ENCODE results near the gene MLN. TPM values are rescaled to one million over a fixed set of nuclear protein-coding genes. Genes with fewer than 3 reads are reported as not detected.

Gene MLN
- total RNA-seq, 1 donor = not detected

DNA sequence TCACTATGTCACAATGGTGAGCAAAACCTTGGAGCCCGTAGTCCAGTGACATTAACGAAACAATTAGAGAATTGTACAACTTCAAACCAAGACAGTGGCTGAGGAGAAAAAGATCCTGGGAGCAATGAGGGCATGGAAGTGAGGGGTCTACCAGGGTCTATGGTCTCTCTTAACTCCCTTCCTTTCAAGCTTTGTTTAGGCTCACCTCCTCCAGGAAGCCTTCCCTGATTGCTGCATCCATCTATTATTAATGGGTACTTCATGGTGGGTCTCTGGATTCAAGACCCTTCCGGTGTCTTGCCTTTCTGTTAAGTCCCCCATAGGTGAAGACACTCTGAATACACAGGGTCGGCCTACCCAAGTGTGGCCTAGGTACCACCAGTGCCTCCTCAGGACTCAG, 38.1 kb upstream of the MLN start:
- TF ChIP-seq, protein P1, sequence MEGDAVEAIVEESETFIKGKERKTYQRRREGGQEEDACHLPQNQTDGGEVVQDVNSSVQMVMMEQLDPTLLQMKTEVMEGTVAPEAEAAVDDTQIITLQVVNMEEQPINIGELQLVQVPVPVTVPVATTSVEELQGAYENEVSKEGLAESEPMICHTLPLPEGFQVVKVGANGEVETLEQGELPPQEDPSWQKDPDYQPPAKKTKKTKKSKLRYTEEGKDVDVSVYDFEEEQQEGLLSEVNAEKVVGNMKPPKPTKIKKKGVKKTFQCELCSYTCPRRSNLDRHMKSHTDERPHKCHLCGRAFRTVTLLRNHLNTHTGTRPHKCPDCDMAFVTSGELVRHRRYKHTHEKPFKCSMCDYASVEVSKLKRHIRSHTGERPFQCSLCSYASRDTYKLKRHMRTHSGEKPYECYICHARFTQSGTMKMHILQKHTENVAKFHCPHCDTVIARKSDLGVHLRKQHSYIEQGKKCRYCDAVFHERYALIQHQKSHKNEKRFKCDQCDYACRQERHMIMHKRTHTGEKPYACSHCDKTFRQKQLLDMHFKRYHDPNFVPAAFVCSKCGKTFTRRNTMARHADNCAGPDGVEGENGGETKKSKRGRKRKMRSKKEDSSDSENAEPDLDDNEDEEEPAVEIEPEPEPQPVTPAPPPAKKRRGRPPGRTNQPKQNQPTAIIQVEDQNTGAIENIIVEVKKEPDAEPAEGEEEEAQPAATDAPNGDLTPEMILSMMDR (IDR thresholded peaks at IDR 0.05; ENCODE audit: insufficient read depth, low read depth, low read length) = no peak
- no peak overlapping the region for H3K4me3 ChIP-seq (ENCODE audit: low read depth, low read length)
- no peak for DNase-seq (ENCODE audit: low read depth)

DNA sequence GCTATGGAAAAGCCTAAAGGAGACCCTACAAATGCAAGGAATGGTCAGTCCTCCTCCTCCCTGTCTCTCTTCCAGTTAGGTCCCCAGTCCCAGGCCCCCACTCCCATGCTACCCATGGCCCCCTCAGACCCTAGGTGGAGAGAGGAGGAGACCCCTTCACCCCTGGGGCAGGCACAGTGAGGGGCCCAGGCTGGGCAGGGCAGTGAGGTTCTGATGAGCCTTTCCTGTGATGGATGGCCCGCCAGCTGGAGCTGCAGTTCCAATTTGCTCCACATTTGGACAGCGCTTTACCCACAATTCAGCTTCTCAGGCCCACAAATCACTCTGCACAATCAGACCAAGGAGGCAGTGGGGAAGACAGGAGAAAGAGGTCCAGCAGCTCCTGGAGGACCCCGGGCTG, 37.3 kb upstream of the MLN start:
- no peak overlapping the region for H3K4me3 ChIP-seq (ENCODE audit: low read depth, low read length)
- TF ChIP-seq, protein P1 (IDR thresholded peaks at IDR 0.05; ENCODE audit: insufficient read depth, low read depth, low read length) = no peak
- no peak for DNase-seq (ENCODE audit: low read depth)

DNA sequence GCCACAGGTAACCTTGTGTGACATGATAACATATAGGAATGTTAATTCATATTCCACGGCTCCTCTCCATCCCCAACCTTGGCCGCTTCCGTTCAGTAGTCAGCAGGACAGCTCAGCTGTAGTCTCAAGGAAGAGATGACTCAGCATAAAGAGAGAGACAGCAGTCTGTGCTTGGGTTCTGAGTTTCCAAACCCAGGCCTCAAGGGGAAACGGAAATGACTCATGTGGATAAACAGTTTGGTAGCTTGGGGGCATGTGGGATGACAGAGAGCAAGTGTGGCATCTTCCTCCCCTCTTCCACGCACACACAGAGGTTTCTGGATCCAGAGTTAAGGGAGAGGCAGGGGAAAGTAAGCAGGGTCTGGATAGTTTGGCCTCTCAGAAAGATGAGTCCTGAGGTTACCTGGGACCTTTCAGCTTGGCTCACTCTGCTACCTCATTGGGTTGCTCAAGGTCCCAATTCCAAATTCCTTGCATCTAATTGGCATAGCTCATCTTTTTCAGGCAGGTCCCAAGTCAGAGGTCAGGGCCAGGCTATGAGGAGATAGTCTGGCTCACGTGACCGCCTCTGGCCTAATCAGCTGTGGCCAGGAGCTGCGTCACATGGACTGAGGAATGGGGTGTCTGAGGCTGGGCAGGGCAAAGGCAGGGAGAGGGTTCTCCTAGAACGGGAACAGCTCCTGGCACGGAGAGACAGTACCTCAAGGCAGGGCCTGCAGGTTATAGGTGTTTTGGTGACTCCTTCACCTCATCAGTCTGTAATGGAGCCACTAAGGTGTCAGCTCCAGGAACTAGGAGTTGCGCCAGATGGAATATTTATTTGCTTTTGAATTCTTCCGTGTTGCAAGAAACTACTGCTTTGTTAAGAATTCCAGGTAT, 36.5 kb upstream of the MLN start:
- TF ChIP-seq, protein P1 (IDR thresholded peaks at IDR 0.05; ENCODE audit: insufficient read depth, low read depth, low read length) = no peak
- peak; percentile 96 for DNase-seq (ENCODE audit: low read depth)
- no peak overlapping the region for H3K4me3 ChIP-seq (ENCODE audit: low read depth, low read length)

DNA sequence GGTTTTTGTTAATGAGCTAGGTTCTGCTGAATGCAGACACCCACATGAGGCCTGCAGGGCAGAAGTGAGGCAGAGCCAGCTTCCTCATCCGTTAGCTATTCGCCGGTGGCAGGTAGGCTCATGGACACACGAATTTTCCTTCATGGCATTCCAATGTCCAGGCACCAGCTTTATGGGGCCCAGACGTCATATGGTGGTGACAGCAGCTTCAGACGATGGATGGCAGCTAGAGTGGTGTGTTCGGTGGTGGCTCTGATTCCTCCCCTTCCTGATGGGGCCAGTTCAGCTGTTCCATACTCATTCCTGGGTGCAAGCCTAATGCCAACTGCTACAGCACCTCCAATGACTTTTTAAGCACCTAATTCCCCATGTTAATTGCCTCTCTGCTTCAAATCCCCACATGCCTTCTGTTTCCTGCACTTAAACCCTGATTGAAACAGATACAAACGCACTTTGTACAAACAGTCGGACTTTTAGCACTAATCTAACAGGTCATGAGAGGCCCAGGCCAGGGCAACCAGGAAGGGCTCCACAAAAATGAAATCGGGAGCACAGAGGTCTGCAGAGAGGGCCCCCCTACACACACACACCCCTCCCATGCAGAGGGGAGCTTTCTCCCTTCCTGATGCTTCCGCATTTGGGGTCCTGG, 35.7 kb upstream of the MLN start:
- H3K4me3 ChIP-seq (ENCODE audit: low read depth, low read length) = no peak overlapping the region
- TF ChIP-seq, protein P1 (IDR thresholded peaks at IDR 0.05; ENCODE audit: insufficient read depth, low read depth, low read length) = no peak
- DNase-seq (ENCODE audit: low read depth) = peak; percentile 10

DNA sequence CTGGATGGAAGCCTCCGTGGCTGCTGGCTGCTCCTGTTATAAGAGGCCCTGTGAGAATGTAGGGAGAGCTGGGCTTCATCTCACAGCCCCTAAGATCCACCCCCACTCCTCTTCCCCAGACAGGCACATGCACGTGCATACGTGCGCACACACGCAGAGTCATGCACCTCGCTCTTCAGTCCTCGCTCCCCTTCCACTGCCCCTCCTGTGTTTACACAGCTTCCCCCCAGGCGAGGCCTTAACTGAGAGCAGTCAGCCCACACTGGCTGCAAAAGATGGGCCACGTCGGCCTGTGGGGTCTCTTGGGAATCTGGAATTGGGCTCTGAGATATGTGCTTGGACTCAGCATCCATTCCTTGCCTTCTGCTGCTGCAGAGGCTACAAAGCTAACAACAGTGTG, 35.2 kb upstream of the MLN start:
- no peak overlapping the region for H3K4me3 ChIP-seq (ENCODE audit: low read depth, low read length)
- TF ChIP-seq, protein P1 (IDR thresholded peaks at IDR 0.05; ENCODE audit: insufficient read depth, low read depth, low read length) = no peak
- DNase-seq (ENCODE audit: low read depth) = no peak

DNA sequence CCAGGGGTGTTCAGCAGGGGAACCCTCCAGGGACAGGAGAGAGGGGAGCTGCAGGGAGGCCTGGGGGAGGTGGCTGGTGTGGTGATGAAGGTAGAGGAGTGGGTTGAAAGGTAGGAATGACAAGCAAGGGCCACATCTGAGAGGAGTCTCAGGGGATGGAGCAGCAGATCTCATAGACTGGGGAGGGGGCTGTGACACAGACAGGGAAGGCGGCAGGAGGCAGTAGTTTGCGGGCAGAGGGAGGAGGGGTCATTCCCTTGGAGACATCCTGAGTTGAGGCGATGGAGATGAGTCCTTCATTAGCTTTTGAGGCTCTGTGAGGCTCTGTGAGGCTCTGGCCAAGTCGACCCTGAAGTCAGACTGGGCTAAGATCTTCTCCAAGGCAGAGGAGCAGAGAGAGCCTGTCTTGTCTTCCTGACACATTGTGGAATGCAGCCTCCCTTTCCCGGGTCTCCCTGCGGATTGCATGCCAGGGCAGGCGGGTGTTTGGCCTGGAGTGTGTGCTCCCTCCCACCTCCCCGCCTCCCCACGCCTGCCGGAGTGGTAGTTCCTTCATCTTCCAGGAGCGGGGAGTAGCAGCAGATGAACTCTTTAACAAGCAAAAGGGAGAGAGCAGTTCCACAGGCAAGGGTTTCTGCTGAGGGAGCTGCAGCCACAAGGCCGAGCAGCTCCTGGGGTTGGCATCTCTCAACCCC, 34.3 kb upstream of the MLN start:
- H3K4me3 ChIP-seq (ENCODE audit: low read depth, low read length) = no peak overlapping the region
- DNase-seq (ENCODE audit: low read depth) = peak; percentile 69
- TF ChIP-seq, protein P1 (IDR thresholded peaks at IDR 0.05; ENCODE audit: insufficient read depth, low read depth, low read length) = peak; percentile 3

Measured in fibroblast of villous mesenchyme (primary cell).